Fibroblast of pulmonary artery (primary cell): ENCODE data around the gene PLEKHA6.
A peak's percentile ranks its signal among the peaks of the same experiment; 100 is the strongest.

ENCODE experiments used
- DNase-seq: peaks from one replicate; pipeline ENCODE4 v3.0.0-alpha.2; 2010; ENCODE audit warnings: low read depth
- H3K4me3 ChIP-seq: replicated peaks from 2 replicates; pipeline ENCODE4 v1.5.1; 2011; ENCODE audit warnings: low read depth, mild to moderate bottlenecking, control low read depth, low read length, moderate library complexity
- TF ChIP-seq, protein P1 (sequence below): IDR thresholded peaks from 2 replicates; pipeline ENCODE4 v1.5.1; 2011; ENCODE audit warnings: mild to moderate bottlenecking, control low read depth, low read length, inconsistent platforms; ENCODE audit errors: missing control alignments

PLEKHA6 gene

DNA sequence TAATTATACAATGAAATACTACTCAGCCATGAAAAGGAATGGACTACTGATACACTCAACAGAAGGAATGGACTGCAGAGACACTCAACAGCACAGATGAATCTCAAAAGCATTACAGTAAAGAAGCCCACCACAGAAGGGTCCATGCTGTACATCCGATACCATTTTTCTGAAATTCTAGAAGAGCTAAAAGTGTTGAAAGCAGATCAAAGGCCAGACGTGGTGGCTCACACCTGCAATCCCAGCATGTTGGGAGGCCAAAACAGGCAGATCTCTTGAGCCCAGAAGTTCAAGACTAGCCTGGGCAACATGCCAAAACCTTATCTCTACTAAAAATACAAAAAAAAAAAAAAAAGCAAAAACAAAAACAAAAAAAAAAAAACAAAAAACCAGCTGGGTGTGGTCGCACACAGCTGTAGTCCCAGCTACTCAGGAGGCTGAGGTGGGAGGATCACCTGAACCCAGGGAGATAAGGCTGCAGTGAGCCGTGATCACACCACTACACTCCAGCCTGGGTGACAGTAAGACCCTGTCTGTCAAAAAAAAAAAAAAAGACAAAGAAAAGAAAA, 36.4 kb upstream of the PLEKHA6 start:
- TF ChIP-seq, protein P1, sequence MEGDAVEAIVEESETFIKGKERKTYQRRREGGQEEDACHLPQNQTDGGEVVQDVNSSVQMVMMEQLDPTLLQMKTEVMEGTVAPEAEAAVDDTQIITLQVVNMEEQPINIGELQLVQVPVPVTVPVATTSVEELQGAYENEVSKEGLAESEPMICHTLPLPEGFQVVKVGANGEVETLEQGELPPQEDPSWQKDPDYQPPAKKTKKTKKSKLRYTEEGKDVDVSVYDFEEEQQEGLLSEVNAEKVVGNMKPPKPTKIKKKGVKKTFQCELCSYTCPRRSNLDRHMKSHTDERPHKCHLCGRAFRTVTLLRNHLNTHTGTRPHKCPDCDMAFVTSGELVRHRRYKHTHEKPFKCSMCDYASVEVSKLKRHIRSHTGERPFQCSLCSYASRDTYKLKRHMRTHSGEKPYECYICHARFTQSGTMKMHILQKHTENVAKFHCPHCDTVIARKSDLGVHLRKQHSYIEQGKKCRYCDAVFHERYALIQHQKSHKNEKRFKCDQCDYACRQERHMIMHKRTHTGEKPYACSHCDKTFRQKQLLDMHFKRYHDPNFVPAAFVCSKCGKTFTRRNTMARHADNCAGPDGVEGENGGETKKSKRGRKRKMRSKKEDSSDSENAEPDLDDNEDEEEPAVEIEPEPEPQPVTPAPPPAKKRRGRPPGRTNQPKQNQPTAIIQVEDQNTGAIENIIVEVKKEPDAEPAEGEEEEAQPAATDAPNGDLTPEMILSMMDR: no peak
- no peak for DNase-seq

DNA sequence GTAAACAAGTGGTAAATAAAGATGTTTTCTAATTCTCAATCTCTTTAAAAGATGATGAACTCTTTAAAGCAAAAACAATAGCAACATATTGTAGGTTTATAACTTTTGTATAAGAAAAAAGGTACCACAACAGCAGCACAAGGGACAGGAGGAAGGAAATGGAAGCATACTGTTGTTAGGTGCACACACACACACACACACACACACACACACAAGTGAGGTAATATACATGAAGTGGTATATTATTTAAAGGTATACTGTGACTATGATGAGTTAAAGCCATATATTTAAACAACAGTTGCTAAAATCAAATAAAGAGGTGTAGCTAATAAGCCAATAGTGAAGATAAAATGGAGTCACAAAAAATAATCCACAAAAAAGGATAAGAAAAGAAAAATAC, 31.9 kb upstream of the PLEKHA6 start:
- no peak overlapping the region for H3K4me3 ChIP-seq
- TF ChIP-seq, protein P1: no peak
- DNase-seq: no peak

More for the DNA sequence above, 36.4 kb upstream of the PLEKHA6 start:
- no peak overlapping the region for H3K4me3 ChIP-seq

DNA sequence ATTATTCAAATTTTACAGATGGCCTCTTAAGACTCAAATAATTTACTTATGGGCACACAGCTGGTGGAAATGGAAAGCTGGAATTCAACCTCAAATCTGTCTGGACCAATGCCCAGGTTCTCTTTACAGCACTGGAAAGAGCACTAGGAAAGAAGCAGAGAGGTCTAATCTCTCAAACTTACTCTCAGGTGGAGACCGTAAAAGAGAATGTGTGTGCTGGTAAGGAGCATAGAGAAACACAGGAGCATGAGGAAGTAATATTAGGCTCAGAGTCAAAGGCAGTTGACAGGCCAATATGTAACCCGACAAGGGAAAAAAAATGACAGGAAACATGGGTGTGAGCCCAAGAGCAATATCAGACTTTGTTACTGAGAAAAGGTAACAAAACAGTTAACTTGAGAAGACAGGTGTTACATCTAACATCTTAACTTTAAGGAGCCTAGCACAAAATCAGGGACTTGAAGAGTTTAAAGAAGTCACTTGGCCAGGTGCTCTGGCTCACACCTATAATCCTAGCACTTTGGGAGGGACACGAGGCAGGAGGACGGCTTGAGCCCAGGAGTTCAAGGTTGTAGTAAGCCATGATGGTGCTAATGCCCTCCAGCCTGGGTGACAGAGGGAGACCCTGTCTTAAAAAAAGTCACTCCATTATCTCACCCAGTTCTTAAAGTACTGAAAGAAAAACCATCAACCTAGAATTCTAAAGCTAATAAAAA, 31.2 kb upstream of the PLEKHA6 start:
- TF ChIP-seq, protein P1: no peak
- no peak overlapping the region for H3K4me3 ChIP-seq
- DNase-seq: no peak

DNA sequence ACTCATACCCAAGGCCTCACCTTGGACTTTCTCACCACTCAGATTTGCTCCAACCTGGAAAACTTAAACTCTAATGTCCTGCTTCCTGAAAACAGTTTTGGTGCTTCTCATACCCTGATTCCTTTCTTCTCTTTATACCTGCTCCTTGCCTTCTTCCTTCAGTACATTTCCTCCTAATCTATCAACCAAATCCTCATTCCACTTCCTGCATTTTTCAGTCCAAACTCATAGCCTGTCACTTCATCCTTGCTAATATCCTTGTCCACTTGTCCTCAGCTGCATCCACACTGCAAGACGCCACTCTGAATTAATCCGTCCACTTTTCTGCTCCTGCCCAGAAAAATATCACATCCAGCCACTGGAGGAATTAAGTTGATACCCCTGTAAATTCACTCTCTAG, 26.0 kb upstream of the PLEKHA6 start:
- TF ChIP-seq, protein P1: no peak
- no peak overlapping the region for H3K4me3 ChIP-seq
- no peak for DNase-seq

DNA sequence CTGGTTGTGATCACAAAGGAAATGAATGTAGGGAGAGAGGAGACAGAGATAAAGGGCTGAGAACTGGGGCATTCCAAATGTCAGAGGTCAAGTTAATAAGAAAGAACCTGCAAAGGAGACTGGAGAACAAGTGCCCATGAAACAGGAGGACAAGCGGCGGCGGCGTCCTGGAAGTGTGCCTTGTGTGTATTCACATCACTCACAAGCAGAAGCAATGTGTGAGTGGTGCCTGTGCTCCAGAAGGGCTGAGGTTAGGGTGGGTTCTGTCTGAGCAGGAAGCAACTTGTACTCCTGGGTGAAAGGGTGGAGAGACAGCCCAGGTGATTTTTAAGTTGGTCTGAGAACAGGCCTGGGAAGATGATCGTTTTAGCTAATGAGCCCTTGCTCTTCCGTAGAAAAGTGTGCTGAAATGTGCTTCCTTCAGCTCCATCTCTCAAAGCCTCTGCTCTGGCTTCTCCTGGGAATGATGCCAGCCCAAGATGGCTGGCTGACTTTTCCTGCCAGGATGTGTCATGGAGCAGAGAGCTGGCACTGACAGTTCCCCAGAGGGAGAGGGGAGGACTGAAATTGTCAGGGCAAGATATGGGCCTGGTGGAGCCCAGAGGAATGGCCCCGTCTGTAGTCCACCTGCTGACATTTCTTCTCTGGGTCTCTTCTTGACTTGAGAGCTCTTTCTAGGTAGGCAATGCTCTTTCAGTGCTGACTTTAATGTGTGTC, 25.1 kb upstream of the PLEKHA6 start:
- peak; percentile 58 for DNase-seq

DNA sequence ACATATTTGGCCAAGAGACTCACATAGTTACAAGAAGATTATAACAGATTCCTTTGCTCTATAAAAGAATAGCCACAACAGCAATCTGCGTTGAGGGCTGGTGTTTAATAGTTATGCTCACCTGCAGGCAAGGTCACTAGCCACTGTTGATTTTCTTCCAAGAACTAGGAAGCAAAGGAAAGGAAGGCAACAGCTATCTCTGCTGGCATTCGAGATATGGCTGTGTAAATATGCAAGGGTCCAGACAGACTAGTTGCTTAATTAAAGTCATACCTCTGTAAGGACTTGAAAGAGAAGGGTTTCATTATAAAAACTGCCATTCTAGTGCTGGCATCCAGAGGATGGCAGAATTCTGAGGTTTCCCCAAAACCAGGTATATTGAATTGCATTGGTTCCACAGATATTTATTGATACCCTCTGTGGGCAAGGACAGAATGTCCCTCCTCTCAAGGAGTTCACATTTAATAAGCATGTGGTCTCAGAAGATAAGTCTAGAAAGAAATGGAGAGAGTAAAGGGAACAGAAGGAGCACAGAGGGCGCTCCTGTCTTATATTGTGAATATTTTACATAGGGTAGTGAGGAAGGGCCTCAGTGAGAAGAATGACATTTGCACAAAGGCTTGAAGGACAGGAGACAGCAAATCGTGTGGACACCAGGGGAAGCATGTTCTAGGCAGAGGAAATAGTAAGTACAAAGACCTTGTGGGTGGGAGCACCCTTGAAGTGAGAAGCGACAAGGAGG, 23.6 kb upstream of the PLEKHA6 start:
- DNase-seq: no peak
- TF ChIP-seq, protein P1: no peak
- no peak overlapping the region for H3K4me3 ChIP-seq

More for the DNA sequence above, 25.1 kb upstream of the PLEKHA6 start:
- TF ChIP-seq, protein P1: no peak
- no peak overlapping the region for H3K4me3 ChIP-seq
